ENCODE data around the gene ATIC. TPM values are rescaled to one million over a fixed set of nuclear protein-coding genes. Genes with fewer than 3 reads are reported as not detected.

The ATIC gene
- polyA plus RNA-seq, 1 donor from 2014 or later, result 9.5 TPM

DNA sequence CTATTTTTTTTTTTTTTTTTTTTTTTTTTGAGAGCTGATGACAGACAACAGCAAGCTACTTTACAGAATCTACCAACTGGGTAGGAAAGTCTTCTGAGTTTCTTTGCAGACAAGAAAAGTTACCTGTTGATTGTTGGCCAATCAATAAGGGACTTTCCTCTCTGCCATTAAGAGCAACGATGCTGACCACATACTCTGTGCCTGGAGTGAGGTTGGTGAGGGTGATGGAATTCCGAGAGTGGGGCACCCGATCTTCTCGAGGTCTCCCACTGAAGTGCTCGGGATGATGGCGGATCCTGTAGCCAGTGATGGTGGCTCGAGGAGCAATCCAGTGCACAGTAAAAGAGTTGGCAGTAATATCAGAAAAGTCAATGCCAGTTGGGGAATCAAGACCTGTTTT, 74.7 kb downstream of the ATIC start:
- no peak overlapping the region for H3K9ac ChIP-seq (ENCODE audit: low read length)
- H3K4me3 ChIP-seq (ENCODE audit: low read length), result no peak overlapping the region
- no peaks in the 10 kb centered on the region for H3K79me2 ChIP-seq (replicated peaks; ENCODE audit: insufficient read depth, low read length)
- no peak overlapping the region for H2AFZ ChIP-seq (ENCODE audit: low read depth, low read length)
- H3K27me3 ChIP-seq (ENCODE audit: insufficient read depth, low read depth, low read length), result no peaks in the 10 kb centered on the region
- H3K27ac ChIP-seq (ENCODE audit: low read length), result no peak overlapping the region
- H4K20me1 ChIP-seq (ENCODE audit: insufficient read depth), result no peaks in the 10 kb centered on the region
- TF ChIP-seq EZH2 (IDR thresholded peaks at IDR 0.05; ENCODE audit: borderline replicate concordance, insufficient read depth, low read length, poor library complexity, severe bottlenecking), result no peak
- TF ChIP-seq TAF1 (IDR thresholded peaks at IDR 0.05; ENCODE audit: low read depth), result no peak
- no peak for TF ChIP-seq MXI1 (conservative IDR thresholded peaks at IDR 0.05; ENCODE audit: poor library complexity, severe bottlenecking)
- TF ChIP-seq, protein P1, sequence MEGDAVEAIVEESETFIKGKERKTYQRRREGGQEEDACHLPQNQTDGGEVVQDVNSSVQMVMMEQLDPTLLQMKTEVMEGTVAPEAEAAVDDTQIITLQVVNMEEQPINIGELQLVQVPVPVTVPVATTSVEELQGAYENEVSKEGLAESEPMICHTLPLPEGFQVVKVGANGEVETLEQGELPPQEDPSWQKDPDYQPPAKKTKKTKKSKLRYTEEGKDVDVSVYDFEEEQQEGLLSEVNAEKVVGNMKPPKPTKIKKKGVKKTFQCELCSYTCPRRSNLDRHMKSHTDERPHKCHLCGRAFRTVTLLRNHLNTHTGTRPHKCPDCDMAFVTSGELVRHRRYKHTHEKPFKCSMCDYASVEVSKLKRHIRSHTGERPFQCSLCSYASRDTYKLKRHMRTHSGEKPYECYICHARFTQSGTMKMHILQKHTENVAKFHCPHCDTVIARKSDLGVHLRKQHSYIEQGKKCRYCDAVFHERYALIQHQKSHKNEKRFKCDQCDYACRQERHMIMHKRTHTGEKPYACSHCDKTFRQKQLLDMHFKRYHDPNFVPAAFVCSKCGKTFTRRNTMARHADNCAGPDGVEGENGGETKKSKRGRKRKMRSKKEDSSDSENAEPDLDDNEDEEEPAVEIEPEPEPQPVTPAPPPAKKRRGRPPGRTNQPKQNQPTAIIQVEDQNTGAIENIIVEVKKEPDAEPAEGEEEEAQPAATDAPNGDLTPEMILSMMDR (IDR thresholded peaks at IDR 0.05; ENCODE audit: poor library complexity, severe bottlenecking), result no peak
- TF ChIP-seq SMC3 (conservative IDR thresholded peaks at IDR 0.05; ENCODE audit: poor library complexity), result no peak
- no peak for TF ChIP-seq EP300 (conservative IDR thresholded peaks at IDR 0.05; ENCODE audit: poor library complexity, severe bottlenecking)
- no peak for TF ChIP-seq POLR2AphosphoS5 (IDR thresholded peaks at IDR 0.05)
- TF ChIP-seq, protein P2, sequence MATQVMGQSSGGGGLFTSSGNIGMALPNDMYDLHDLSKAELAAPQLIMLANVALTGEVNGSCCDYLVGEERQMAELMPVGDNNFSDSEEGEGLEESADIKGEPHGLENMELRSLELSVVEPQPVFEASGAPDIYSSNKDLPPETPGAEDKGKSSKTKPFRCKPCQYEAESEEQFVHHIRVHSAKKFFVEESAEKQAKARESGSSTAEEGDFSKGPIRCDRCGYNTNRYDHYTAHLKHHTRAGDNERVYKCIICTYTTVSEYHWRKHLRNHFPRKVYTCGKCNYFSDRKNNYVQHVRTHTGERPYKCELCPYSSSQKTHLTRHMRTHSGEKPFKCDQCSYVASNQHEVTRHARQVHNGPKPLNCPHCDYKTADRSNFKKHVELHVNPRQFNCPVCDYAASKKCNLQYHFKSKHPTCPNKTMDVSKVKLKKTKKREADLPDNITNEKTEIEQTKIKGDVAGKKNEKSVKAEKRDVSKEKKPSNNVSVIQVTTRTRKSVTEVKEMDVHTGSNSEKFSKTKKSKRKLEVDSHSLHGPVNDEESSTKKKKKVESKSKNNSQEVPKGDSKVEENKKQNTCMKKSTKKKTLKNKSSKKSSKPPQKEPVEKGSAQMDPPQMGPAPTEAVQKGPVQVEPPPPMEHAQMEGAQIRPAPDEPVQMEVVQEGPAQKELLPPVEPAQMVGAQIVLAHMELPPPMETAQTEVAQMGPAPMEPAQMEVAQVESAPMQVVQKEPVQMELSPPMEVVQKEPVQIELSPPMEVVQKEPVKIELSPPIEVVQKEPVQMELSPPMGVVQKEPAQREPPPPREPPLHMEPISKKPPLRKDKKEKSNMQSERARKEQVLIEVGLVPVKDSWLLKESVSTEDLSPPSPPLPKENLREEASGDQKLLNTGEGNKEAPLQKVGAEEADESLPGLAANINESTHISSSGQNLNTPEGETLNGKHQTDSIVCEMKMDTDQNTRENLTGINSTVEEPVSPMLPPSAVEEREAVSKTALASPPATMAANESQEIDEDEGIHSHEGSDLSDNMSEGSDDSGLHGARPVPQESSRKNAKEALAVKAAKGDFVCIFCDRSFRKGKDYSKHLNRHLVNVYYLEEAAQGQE (IDR thresholded peaks at IDR 0.05; ENCODE audit: borderline replicate concordance), result no peak
- no peak for TF ChIP-seq RAD21 (conservative IDR thresholded peaks at IDR 0.05)
- H3K36me3 ChIP-seq (ENCODE audit: insufficient read depth, low read length), result no peaks in the 10 kb centered on the region
- H3K4me2 ChIP-seq (ENCODE audit: low read length), result no peak overlapping the region
- H3K9me3 ChIP-seq (ENCODE audit: low read length), result no peaks in the 10 kb centered on the region
- no peaks in the 10 kb centered on the region for H3K9me2 ChIP-seq (ENCODE audit: insufficient read depth, low read length)
- H3F3A ChIP-seq (ENCODE audit: insufficient read depth, low read length, poor library complexity, severe bottlenecking), result no peaks in the 10 kb centered on the region

DNA sequence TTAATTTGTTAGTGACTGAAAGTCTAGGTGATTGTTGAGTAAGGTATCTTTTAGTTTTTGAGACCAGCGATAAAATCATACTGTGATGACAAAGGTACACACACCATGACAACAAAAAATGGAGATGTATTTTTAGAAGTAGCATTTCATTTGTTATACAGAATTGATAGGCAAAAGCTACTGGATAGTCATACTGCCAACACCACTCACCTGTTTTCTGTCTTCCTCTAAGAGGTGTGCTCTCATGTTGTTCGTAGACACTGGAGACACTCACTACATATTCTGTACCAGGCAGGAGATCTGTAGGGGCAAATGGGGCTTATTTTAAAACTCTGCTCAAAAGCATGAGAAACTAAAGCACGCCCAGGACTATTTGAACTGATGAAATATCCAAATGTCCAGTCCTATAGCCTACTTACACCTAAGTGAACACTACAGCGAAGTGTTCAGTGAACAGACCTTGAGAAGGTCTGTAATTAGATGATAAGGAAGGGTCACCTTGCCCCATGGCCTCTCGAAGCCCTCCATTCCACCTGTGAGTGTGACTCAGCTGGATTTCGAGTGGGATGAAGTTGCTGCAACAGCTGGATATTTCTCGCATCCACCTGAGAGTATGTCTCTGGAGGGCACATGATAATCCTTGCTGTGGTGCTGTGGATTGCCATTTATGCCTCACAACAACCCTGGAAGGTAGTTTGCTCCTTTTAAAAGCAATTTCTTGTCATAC, 76.3 kb downstream of the ATIC start:
- Histone ChIP-seq H3K9me3 (ENCODE audit: low read length) (no peaks in the 10 kb centered on the region), H2AFZ (ENCODE audit: low read depth, low read length) (no peak overlapping the region), H3K27ac (ENCODE audit: low read length) (no peak overlapping the region), H4K20me1 (ENCODE audit: insufficient read depth) (no peaks in the 10 kb centered on the region), H3K27me3 (ENCODE audit: insufficient read depth, low read depth, low read length) (no peaks in the 10 kb centered on the region), H3K36me3 (ENCODE audit: insufficient read depth, low read length) (no peaks in the 10 kb centered on the region), H3F3A (ENCODE audit: insufficient read depth, low read length, poor library complexity, severe bottlenecking) (no peaks in the 10 kb centered on the region), H3K4me3 (ENCODE audit: low read length) (no peak overlapping the region), H3K9ac (ENCODE audit: low read length) (no peak overlapping the region), H3K79me2 (replicated peaks; ENCODE audit: insufficient read depth, low read length) (no peaks in the 10 kb centered on the region), H3K4me2 (ENCODE audit: low read length) (no peak overlapping the region), H3K9me2 (ENCODE audit: insufficient read depth, low read length) (no peaks in the 10 kb centered on the region)
- TF ChIP-seq RAD21 (conservative IDR thresholded peaks at IDR 0.05) (no peak), EP300 (conservative IDR thresholded peaks at IDR 0.05; ENCODE audit: poor library complexity, severe bottlenecking) (no peak), POLR2AphosphoS5 (IDR thresholded peaks at IDR 0.05) (no peak), EZH2 (IDR thresholded peaks at IDR 0.05; ENCODE audit: borderline replicate concordance, insufficient read depth, low read length, poor library complexity, severe bottlenecking) (no peak), MXI1 (conservative IDR thresholded peaks at IDR 0.05; ENCODE audit: poor library complexity, severe bottlenecking) (no peak), SMC3 (conservative IDR thresholded peaks at IDR 0.05; ENCODE audit: poor library complexity) (no peak), TAF1 (IDR thresholded peaks at IDR 0.05; ENCODE audit: low read depth) (no peak)
- TF ChIP-seq, protein P1 (IDR thresholded peaks at IDR 0.05; ENCODE audit: poor library complexity, severe bottlenecking), result no peak
- TF ChIP-seq, protein P2 (IDR thresholded peaks at IDR 0.05; ENCODE audit: borderline replicate concordance), result no peak

Measured in neural cell (in vitro differentiated cells).